Raji (cell line): ENCODE results near the gene USPL1.

Experiments
- POLR2A ChIP-seq: IDR thresholded peaks from 2 replicates; pipeline ENCODE4 v1.6.1; 2011; ENCODE audit warnings: low read depth, low read length, control low read depth; ENCODE audit not compliant: insufficient read depth

USPL1 gene

DNA sequence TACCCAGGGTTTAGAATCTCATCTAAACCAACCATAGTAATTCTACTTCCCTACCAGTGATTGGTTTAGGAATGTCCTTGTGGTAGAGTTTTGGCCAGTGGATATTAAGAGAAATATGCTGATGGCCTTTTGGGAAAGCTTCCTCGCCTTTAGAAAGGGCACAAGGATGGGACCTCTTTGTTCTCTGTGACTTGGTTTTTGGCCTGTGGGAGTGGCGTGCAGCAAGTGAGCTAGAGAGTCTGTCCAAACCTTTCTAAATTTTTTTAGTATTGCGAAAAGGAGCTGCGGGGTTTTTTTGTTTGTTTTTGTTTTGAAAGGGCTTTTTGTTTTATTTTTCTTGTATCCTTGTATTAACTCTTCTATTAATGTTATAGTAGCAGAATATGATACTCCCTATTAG lies 20.6 kb downstream of the USPL1 start:
- no peak for TF ChIP-seq POLR2A

DNA sequence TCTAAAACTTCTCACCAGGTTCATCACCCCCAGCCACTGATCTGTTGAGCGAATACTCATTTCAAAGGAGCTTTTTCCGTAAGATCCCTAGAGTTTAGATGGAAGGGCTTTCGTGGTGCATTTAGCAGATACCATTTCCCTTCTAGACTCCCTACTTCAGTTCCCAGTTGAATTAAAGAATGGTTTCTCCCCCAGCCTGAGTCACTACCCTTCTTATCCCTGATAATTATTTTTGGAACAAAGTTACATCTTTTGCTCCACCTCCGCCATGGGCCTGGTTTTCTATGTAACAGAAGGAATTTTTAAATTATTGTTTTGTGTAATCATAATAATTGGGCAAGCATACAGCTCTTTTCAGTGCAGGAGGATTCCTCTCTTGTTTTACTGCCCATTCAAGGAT lies 22.0 kb downstream of the USPL1 start:
- no peak for TF ChIP-seq POLR2A

DNA sequence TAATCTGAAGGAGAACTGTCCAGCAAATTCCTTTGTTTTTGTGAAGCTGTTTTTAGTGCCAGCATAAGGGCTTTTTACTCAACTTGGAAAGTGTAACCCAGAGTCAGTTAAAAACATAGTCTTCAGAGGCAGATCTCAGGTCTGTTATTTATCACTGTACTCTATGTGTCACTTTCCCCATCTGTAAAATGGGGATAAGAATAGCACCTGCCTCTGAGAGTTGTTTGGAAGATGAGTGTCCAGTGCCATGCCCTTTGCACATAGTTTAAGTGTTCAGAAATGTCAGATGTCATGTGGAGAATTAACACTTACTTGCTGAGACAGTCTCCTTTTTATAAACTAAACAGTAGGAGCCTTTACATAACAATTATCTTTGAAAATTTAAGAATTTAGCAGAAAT lies 27.9 kb downstream of the USPL1 start:
- TF ChIP-seq POLR2A, result no peak

DNA sequence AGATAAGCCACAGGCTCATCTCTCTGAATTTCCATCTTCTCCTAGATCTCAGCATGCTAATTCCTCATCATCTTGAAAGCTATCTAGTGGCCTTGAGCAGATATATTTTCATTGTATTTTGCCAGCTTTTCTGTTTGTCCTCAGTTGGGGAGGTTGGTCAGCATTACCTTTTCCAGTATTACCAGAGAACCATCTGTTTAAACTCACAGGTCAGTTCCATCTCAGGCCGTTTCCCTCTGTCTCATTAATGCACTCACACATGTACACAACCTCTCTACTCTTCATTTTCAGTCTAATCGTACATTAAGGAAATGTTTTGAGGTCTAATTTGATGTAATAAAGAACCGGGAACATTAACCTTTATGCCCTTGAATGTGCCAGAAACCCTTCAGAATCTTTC lies 29.7 kb downstream of the USPL1 start:
- TF ChIP-seq POLR2A, result no peak

DNA sequence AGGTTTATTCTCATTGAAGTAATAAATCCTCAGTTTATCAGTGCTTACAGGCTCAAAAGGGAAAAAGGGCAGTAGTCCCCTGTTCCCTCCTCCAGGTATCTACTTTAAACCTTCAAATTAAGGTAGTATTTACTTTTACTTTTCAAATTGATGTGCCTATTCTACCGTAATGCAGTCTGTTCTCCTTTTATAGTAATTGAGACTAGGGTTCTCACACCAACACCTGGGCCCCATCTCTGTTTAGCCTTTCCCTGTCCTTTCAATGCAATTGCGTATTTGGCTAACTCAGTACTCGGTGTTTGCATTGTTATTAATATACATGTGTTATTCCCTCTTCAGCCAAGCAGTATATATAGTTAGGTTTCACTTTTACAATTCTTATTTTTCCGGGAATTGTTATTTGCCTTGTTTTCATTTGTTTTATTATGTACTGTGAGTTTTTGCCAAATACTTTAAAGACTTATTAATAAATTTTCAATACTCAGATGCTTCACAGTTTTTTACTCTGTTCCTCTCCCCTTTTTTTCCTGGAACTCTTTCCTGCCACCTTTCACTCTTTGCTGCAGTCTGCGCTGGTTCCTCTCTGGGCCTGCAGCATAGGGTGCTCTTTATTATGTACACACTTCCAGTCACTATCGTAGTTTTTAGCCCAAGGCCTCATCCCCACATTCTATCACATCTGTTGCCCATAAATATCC lies 30.3 kb downstream of the USPL1 start:
- no peak for TF ChIP-seq POLR2A

DNA sequence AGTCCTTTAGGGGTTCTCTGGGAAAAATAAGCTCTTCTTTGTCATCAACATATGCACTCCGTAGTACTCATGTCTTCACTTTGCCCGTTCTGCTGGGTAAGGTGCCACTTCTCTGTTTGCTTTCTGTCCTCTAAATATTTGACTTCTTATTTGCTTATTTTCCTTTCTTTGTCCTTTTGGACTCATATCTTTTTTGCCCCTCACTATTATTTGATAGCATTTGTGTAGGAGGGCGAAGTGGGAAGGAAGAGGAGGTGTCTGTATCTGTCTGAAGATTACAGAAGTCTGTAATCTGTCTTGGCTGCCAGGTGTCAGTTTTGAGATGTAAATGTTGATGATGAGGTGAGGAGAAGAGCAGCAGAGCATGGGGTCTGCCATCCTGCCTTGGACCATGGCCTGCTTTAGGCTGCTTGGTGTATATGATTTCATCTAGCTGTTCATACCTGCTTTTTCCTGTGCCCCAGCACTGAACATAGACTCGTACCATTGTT lies 30.8 kb downstream of the USPL1 start:
- TF ChIP-seq POLR2A, result no peak

DNA sequence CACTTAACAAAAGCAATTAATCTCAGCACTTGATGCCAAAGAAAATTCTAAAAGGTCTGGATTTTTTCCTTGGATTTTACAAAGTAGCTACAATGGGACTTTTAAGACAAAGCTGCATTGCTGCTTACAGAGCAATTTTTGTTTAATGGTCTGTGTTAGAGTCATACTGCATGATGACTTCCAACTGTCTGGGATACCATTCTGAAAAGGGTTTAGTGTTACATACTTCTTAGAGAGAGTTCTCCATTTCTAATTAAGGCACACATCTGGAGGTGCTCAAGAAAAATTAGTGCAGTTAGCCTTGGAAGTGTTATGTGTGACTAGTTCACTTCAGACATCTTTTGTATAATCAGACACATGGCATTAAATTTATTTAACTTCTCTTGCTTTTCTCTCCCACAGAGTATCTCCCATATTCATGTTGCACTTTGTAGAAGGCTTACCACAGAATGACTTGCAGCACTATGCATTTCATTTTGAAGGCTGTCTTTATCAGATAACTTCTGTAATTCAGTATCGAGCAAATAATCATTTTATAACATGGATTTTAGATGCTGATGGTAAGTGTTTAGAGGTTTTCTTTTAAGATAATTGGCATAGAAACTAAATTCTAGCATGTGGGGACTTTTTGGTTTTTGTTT lies 35.1 kb downstream of the USPL1 start:
- no peak for TF ChIP-seq POLR2A

DNA sequence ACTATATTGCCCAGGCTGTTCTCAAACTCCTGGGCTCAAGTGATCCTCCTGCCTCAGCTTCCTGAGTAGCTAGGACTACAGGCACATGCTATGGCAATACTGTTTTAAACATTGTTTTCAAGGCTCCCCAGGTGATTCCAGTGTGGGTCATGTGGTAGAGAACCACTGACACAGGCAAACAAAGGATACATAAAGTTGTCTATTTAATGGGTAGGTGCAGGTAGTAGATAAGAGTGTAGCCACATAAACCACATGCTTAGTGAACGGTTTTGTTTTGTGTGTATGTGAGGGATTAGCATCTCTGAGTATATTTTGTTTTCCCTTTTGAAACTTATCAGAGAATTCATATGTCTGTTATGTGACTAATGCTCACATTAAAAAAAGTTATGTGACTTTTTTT lies 36.7 kb downstream of the USPL1 start:
- TF ChIP-seq POLR2A, result no peak

DNA sequence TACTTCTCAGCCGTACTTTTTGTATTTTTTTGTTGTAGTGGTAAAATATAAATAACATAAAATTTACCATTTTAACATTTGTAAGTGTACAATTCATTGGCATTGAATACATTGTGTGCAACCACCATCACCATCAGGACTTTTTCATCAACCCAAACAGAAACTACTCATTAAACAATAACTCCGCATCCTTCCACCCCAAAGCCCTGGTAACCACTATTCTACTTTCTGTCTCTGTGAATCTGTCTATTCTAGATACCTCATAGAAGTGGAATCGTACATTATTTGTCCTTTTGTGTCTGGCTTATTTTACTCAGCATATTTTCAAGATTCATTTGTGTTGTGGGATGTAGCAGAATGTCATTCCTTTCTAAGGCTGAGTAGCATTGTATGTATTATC lies 38.5 kb downstream of the USPL1 start:
- no peak for TF ChIP-seq POLR2A

DNA sequence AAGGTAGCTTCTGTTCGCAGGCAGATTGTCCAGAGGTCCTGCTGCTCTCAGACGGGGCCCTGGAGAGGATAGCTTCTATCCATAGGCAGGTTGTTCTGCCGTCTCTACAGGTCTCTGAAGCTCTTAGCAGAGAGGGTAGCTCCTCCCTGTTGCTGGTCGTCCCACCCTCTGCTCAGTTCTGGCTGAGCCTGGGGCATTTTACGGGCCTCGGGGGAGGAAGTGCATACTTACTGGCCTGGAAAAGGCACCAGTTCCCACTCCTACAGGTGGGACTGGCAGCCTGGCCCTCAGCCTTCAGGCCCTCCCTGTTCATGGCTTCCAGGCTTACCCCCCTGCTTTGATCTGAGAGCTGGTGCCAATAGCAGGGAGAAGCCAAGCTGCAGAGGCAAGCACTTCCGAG lies 42.3 kb downstream of the USPL1 start:
- TF ChIP-seq POLR2A, result no peak

DNA sequence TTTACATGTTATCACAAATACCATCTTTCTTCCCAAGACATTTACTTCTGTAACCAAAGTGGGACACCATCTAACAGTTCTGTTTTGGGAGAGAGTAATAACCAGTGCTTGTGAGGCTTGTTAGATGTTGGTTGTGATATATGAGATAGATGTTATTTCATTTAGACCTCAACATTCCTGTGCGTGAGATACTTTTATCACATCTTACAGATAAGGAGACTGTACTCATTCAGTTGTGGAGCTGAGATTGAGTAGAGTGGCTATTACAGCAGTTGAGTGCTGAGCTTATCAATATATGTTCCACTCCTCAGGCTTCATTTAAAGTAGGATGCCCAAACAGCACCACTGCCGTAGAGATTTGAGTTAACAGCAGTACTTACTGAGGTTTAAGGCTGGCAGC lies 43.1 kb downstream of the USPL1 start:
- no peak for TF ChIP-seq POLR2A

DNA sequence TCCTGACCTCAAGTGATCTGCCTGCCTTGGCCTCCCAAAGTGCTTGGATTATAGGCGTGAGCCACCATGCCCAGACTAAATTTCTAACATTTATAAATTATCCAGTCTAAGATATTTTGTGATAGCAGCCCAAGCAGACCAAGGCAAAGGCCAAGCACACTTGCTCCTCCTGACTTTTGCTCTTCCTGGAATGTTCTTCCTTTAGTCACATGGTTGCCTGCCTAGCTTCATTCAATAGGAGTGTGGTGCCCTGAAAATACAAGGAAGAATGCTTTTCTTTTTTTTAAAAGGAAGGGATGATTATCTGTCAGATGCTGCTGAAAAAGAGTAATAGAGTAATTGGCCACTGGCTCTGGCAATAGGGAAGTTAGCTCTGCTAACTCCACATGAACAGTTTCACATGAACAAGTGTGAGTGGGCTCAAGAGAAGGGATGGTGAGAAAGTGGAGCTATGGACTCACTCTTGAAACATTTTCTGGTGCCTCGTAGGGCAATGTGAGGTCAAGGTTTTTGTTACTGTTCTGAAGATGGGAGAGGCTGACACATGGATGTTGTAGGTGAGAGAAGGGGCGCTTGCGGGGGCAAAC lies 47.1 kb downstream of the USPL1 start:
- TF ChIP-seq POLR2A, result no peak

DNA sequence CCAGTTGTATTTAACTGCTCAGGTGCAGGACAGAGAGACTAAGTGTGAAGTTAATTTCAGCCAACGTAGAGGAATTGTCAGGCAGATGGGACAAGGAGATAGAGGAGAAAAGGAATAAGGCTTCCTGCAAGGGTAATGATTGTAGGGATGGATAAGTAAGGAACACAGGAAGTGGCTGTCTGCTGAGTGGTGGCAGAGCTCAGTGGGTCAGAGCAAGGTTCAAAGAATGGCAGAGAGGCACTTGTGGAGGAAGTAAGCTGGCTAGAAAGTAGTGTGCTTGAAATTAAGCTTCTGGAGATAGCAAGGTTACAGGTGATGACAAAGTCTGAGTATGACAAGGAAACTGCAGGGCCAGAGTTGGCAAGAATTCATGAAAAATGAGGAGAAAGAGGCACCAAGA lies 47.9 kb downstream of the USPL1 start:
- TF ChIP-seq POLR2A, result no peak

DNA sequence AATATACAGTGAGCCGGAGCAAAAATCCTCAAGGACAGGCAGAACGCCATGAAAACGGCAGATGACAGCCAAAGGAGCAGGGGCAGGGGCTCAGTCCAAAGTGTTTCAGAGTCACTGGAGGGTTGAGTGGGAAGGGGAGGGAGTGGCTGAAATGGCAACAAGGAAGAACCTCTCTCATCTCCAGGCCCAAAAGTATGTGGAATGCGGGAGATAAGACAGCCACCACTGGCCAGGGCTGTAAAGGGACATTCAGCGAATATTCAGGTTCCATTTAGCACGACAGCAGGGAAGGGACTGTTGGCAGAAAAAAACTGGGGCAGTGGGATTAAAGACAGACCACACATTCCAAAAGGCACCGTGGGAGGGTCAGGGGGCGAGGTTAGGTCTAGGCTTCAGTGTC lies 48.4 kb downstream of the USPL1 start:
- no peak for TF ChIP-seq POLR2A

DNA sequence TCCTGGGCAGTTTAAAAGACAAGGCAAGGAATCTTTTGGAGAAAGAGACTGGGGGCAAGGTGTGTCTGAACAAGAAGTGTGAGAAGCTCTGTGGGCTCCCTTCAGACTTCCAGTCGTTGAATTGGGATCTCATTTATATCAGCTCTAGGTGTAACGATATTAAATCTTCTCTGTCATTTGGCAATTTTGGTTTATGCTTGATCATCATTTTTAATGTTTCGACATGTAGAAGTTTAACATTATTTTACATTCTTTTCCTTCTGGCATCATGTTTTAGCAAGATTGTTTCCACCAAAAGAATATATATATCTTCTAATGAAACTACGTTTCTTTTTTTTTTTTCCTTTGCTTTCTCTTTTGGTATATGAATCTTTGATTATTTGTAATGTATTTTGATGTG lies 49.3 kb downstream of the USPL1 start:
- TF ChIP-seq POLR2A, result no peak

DNA sequence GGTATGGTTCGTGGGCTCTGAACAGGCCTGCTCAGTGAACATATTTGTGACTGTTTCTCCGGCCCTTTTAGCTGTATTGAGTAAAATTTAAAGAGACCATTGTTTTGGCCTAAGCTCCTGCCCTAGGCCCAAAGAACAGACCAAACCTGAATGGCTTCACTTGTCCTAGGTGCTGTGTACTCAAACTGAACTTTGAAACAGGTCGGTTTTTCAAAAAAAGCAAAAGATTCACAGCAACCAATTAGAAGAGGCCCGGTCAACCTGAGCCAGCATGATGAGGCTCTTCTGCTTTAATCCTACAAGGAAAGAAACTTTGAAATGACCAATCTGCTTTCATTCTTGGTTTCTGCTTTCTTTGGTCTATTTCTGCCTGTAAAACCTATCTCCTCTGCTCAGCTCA lies 50.6 kb downstream of the USPL1 start:
- no peak for TF ChIP-seq POLR2A
